ENCODE measurements around the gene ZNF366. TPM values are rescaled to one million over a fixed set of nuclear protein-coding genes. Genes with fewer than 3 reads are reported as not detected.

The ZNF366 gene
- polyA plus RNA-seq, 1 donor (not counting 4 experiments of a cell fraction or from before 2014, with no cell fraction given): not detected

DNA sequence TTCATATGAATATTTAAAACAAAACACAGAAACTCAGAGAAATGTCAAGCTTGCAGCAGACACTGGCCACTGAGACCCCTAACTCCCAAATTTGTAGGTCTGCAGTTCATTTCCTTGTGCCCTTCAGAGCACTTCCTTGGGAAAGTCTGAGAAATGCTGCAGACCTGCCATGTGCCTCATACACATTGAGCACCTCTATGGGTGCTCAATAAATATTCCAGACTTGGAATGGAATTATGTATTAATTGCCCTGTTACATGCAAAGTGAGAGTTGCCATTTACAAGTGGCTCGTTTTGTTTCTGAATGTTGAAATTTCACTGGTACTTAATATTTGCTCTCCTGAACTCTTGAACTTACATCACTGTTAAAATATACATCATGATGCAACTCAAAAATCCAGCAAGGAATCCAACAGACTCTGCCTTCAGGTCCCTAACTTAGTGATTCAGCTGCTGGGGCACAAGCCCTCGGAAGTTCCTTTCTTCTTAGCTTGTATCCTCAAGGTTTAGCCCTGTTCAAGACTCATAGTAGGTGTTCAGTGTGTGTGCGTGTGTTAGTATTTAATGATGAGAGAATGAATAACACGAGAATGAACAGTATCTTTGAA is 96.4 kb downstream of the ZNF366 start:
- H3K4me3 ChIP-seq (ENCODE audit: control insufficient read depth in 2 of 3, extremely low read depth in 1 of 3, insufficient read depth in 2 of 3, low read depth in 1 of 3, low read length in 3 of 3): no peak overlapping the region
- no peak for DNase-seq (ENCODE audit: low read depth, low spot score)
- H3K9me3 ChIP-seq (ENCODE audit: control insufficient read depth, low read depth, low read length): no peaks in the 10 kb centered on the region
- H3K4me2 ChIP-seq (ENCODE audit: control insufficient read depth, extremely low read depth, insufficient read depth, low read depth, low read length): no peak overlapping the region
- no peaks in the 10 kb centered on the region for H3K9me1 ChIP-seq (ENCODE audit: control insufficient read depth, extremely low read depth, insufficient read depth, low read length)
- no peaks in the 10 kb centered on the region for H3K36me3 ChIP-seq (ENCODE audit: control insufficient read depth in 2 of 2, extremely low read depth in 1 of 2, insufficient read depth in 2 of 2, low read length in 2 of 2)
- TF ChIP-seq, protein P1, sequence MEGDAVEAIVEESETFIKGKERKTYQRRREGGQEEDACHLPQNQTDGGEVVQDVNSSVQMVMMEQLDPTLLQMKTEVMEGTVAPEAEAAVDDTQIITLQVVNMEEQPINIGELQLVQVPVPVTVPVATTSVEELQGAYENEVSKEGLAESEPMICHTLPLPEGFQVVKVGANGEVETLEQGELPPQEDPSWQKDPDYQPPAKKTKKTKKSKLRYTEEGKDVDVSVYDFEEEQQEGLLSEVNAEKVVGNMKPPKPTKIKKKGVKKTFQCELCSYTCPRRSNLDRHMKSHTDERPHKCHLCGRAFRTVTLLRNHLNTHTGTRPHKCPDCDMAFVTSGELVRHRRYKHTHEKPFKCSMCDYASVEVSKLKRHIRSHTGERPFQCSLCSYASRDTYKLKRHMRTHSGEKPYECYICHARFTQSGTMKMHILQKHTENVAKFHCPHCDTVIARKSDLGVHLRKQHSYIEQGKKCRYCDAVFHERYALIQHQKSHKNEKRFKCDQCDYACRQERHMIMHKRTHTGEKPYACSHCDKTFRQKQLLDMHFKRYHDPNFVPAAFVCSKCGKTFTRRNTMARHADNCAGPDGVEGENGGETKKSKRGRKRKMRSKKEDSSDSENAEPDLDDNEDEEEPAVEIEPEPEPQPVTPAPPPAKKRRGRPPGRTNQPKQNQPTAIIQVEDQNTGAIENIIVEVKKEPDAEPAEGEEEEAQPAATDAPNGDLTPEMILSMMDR (optimal IDR thresholded peaks at IDR 0.05 in 1 of 3, IDR thresholded peaks at IDR 0.05 in 1 of 3, conservative IDR thresholded peaks at IDR 0.05 in 1 of 3; ENCODE audit: extremely low read depth in 1 of 3, insufficient read depth in 2 of 3, low read length in 3 of 3): no peak
- no peak for TF ChIP-seq EZH2 (IDR thresholded peaks at IDR 0.05; ENCODE audit: low read length)
- FAIRE-seq: no peak
- no peak overlapping the region for H3K27ac ChIP-seq (ENCODE audit: control insufficient read depth, insufficient read depth, low read length)
- dilution Hi-C loops (cut with MboI; ENCODE audit: extremely low pct_ligation_motif_present, low sequenced_read_pairs): no loop called here
- H3K79me2 ChIP-seq (ENCODE audit: control insufficient read depth, insufficient read depth, low read length): no peaks in the 10 kb centered on the region
- H3K4me1 ChIP-seq (ENCODE audit: control insufficient read depth, extremely low read depth, insufficient read depth, low read length): peaks cover 4% of the 10 kb centered on the region
- no peaks in the 10 kb centered on the region for H3K27me3 ChIP-seq (ENCODE audit: control insufficient read depth, extremely low read depth, insufficient read depth, low read length)
- H2AFZ ChIP-seq (ENCODE audit: control insufficient read depth, low read length): no peak overlapping the region
- H3K9ac ChIP-seq (ENCODE audit: control insufficient read depth, extremely low read depth, insufficient read depth, low read length): no peak overlapping the region
- H4K20me1 ChIP-seq (ENCODE audit: control insufficient read depth, extremely low read depth, insufficient read depth, low read length): no peaks in the 10 kb centered on the region

GRCh38 chr5:72408603-72409002 is 98.6 kb downstream of the ZNF366 start:
- TF ChIP-seq, protein P1 (optimal IDR thresholded peaks at IDR 0.05 in 1 of 3, IDR thresholded peaks at IDR 0.05 in 1 of 3, conservative IDR thresholded peaks at IDR 0.05 in 1 of 3; ENCODE audit: extremely low read depth in 1 of 3, insufficient read depth in 2 of 3, low read length in 3 of 3): no peak
- TF ChIP-seq EZH2 (IDR thresholded peaks at IDR 0.05; ENCODE audit: low read length): no peak
- H3K9me3 ChIP-seq (ENCODE audit: control insufficient read depth, low read depth, low read length): no peaks in the 10 kb centered on the region
- no peaks in the 10 kb centered on the region for H3K79me2 ChIP-seq (ENCODE audit: control insufficient read depth, insufficient read depth, low read length)
- H3K36me3 ChIP-seq (ENCODE audit: control insufficient read depth in 2 of 2, extremely low read depth in 1 of 2, insufficient read depth in 2 of 2, low read length in 2 of 2): no peaks in the 10 kb centered on the region
- H3K27ac ChIP-seq (ENCODE audit: control insufficient read depth, insufficient read depth, low read length): no peak overlapping the region
- no peaks in the 10 kb centered on the region for H3K27me3 ChIP-seq (ENCODE audit: control insufficient read depth, extremely low read depth, insufficient read depth, low read length)
- H3K4me1 ChIP-seq (ENCODE audit: control insufficient read depth, extremely low read depth, insufficient read depth, low read length): peaks cover 4% of the 10 kb centered on the region
- no peaks in the 10 kb centered on the region for H3K9me1 ChIP-seq (ENCODE audit: control insufficient read depth, extremely low read depth, insufficient read depth, low read length)
- no peak overlapping the region for H2AFZ ChIP-seq (ENCODE audit: control insufficient read depth, low read length)
- no peaks in the 10 kb centered on the region for H4K20me1 ChIP-seq (ENCODE audit: control insufficient read depth, extremely low read depth, insufficient read depth, low read length)
- H3K9ac ChIP-seq (ENCODE audit: control insufficient read depth, extremely low read depth, insufficient read depth, low read length): no peak overlapping the region
- H3K4me3 ChIP-seq (ENCODE audit: control insufficient read depth in 2 of 3, extremely low read depth in 1 of 3, insufficient read depth in 2 of 3, low read depth in 1 of 3, low read length in 3 of 3): no peak overlapping the region
- no peak for FAIRE-seq
- dilution Hi-C loops (cut with MboI; ENCODE audit: extremely low pct_ligation_motif_present, low sequenced_read_pairs): no loop called here
- no peak overlapping the region for H3K4me2 ChIP-seq (ENCODE audit: control insufficient read depth, extremely low read depth, insufficient read depth, low read depth, low read length)
- DNase-seq (ENCODE audit: low read depth, low spot score): no peak

Measured in keratinocyte (primary cell).